ENCODE data around the gene MYO15A.

MYO15A gene

GRCh38 chr17:18089613-18090012 is 18.9 kb upstream of the MYO15A start:
- H3K9ac ChIP-seq (ENCODE audit: insufficient read length, low read depth) = no peak overlapping the region
- H3K4me1 ChIP-seq (ENCODE audit: insufficient read depth, insufficient read length) = peaks cover 3% of the 10 kb centered on the region
- no peaks in the 10 kb centered on the region for H3K27me3 ChIP-seq (ENCODE audit: insufficient read depth, insufficient read length)
- TF ChIP-seq SUZ12 (IDR thresholded peaks at IDR 0.05; ENCODE audit: extremely low read depth, insufficient read depth, insufficient read length) (no peak), YY1 (IDR thresholded peaks at IDR 0.05; ENCODE audit: insufficient read depth, insufficient read length) (no peak), ZNF274 (IDR thresholded peaks at IDR 0.05; ENCODE audit: low read depth, low read length) (no peak)
- no peak for DNase-seq (ENCODE audit: low read depth, low spot score)
- H3K4me3 ChIP-seq (ENCODE audit: insufficient read length, low read depth) = no peak overlapping the region
- peaks cover 31% of the 10 kb centered on the region for H3K36me3 ChIP-seq (ENCODE audit: insufficient read depth, insufficient read length, low read length)
- no peaks in the 10 kb centered on the region for H3K9me3 ChIP-seq (ENCODE audit: insufficient read depth, low read length)

GRCh38 chr17:18093616-18094408 is 14.7 kb upstream of the MYO15A start:
- Histone ChIP-seq H3K27me3 (ENCODE audit: insufficient read depth, insufficient read length) (no peaks in the 10 kb centered on the region), H3K36me3 (ENCODE audit: insufficient read depth, insufficient read length, low read length) (peaks cover 67% of the 10 kb centered on the region), H3K4me3 (ENCODE audit: insufficient read length, low read depth) (no peak overlapping the region), H3K9ac (ENCODE audit: insufficient read length, low read depth) (no peak overlapping the region), H3K9me3 (ENCODE audit: insufficient read depth, low read length) (no peaks in the 10 kb centered on the region), H3K4me1 (ENCODE audit: insufficient read depth, insufficient read length) (no peaks in the 10 kb centered on the region)
- no peak for TF ChIP-seq ZNF274 (IDR thresholded peaks at IDR 0.05; ENCODE audit: low read depth, low read length)
- TF ChIP-seq SUZ12 (IDR thresholded peaks at IDR 0.05; ENCODE audit: extremely low read depth, insufficient read depth, insufficient read length) = no peak
- TF ChIP-seq YY1 (IDR thresholded peaks at IDR 0.05; ENCODE audit: insufficient read depth, insufficient read length) = no peak
- no peak for DNase-seq (ENCODE audit: low read depth, low spot score)

DNA sequence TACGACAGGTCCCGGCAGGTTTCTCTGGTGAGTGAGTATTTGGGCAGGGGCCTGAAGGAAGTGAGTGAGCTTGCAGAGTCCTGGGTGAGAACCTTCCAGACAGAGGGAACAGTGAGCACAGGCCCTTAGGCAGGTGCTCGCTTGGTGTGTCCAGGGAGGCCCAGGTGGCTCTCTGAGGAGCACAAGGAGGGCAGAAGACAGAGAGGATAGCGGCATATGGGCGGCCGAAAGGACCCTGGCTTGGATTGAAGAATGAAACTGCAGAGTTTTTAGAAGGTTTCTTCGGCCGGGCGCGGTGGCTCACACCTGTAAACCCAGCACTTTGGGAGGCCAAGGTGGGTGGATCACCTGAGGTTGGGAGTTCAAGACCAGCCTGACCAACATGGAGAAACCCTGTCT is 14.1 kb upstream of the MYO15A start:
- Histone ChIP-seq H3K9ac (ENCODE audit: insufficient read length, low read depth) (no peak overlapping the region), H3K4me1 (ENCODE audit: insufficient read depth, insufficient read length) (no peaks in the 10 kb centered on the region), H3K27me3 (ENCODE audit: insufficient read depth, insufficient read length) (no peaks in the 10 kb centered on the region), H3K4me3 (ENCODE audit: insufficient read length, low read depth) (no peak overlapping the region), H3K36me3 (ENCODE audit: insufficient read depth, insufficient read length, low read length) (peaks cover 72% of the 10 kb centered on the region), H3K9me3 (ENCODE audit: insufficient read depth, low read length) (no peaks in the 10 kb centered on the region)
- TF ChIP-seq SUZ12 (IDR thresholded peaks at IDR 0.05; ENCODE audit: extremely low read depth, insufficient read depth, insufficient read length) (no peak), ZNF274 (IDR thresholded peaks at IDR 0.05; ENCODE audit: low read depth, low read length) (no peak), YY1 (IDR thresholded peaks at IDR 0.05; ENCODE audit: insufficient read depth, insufficient read length) (no peak)
- DNase-seq (ENCODE audit: low read depth, low spot score) = no peak

- peaks cover 86% of the 10 kb centered on the region for H3K36me3 ChIP-seq (ENCODE audit: insufficient read depth, insufficient read length, low read length)
- no peak for TF ChIP-seq ZNF274 (IDR thresholded peaks at IDR 0.05; ENCODE audit: low read depth, low read length)
- TF ChIP-seq SUZ12 (IDR thresholded peaks at IDR 0.05; ENCODE audit: extremely low read depth, insufficient read depth, insufficient read length) = no peak
- TF ChIP-seq YY1 (IDR thresholded peaks at IDR 0.05; ENCODE audit: insufficient read depth, insufficient read length) = no peak
- H3K4me3 ChIP-seq (ENCODE audit: insufficient read length, low read depth) = no peak overlapping the region
- DNase-seq (ENCODE audit: low read depth, low spot score) = no peak
- no peaks in the 10 kb centered on the region for H3K27me3 ChIP-seq (ENCODE audit: insufficient read depth, insufficient read length)
- no peaks in the 10 kb centered on the region for H3K4me1 ChIP-seq (ENCODE audit: insufficient read depth, insufficient read length)
- H3K9ac ChIP-seq (ENCODE audit: insufficient read length, low read depth) = no peak overlapping the region
- no peaks in the 10 kb centered on the region for H3K9me3 ChIP-seq (ENCODE audit: insufficient read depth, low read length)
Observed at GRCh38 chr17:18099516-18099915, 9.0 kb upstream of the MYO15A start.

DNA sequence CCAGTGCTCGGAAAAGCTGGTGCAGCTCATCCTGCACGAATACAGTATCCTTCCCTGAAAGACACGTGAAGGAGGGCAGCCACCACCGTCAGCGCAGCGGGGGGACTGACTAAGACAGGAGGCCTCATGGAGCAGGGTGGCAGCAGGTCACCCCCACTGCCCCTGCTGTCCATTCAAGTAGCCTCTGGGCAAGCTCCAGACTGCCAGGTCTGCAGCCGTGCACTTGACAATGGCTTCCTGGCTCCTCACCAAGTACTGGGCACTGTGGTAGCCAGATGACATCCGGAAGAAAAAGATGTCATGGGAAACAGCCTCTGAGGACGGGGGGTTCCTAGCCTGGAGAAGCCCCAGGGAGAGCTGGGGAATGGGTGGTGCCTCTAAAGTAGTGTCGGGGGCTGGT is 7.9 kb upstream of the MYO15A start:
- TF ChIP-seq SUZ12 (IDR thresholded peaks at IDR 0.05; ENCODE audit: extremely low read depth, insufficient read depth, insufficient read length) (no peak), ZNF274 (IDR thresholded peaks at IDR 0.05; ENCODE audit: low read depth, low read length) (no peak), YY1 (IDR thresholded peaks at IDR 0.05; ENCODE audit: insufficient read depth, insufficient read length) (no peak)
- Histone ChIP-seq H3K9me3 (ENCODE audit: insufficient read depth, low read length) (no peaks in the 10 kb centered on the region), H3K27me3 (ENCODE audit: insufficient read depth, insufficient read length) (no peaks in the 10 kb centered on the region), H3K4me3 (ENCODE audit: insufficient read length, low read depth) (no peak overlapping the region), H3K36me3 (ENCODE audit: insufficient read depth, insufficient read length, low read length) (peaks cover 90% of the 10 kb centered on the region), H3K4me1 (ENCODE audit: insufficient read depth, insufficient read length) (no peaks in the 10 kb centered on the region), H3K9ac (ENCODE audit: insufficient read length, low read depth) (no peak overlapping the region)
- no peak for DNase-seq (ENCODE audit: low read depth, low spot score)

DNA sequence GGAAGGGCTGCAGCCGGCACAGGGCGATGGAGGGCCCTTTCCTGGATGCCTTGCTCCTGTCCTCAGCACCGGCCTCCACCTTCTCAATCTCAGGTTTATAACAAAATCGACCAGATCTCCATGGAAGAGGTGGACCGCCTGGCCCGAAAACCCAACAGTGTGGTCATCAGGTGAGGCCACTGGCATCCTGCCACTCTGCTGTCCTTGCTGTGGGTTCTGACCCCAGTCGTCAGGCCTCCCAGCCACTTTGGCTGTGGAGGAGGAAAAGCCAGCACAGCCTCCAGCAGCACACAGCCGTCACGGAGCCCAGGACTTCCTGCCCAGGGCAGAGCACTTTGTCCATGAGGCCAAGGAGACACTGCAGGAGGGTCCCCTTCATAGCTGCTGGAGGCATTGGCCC is 6.7 kb upstream of the MYO15A start:
- no peak for TF ChIP-seq ZNF274 (IDR thresholded peaks at IDR 0.05; ENCODE audit: low read depth, low read length)
- no peak for TF ChIP-seq YY1 (IDR thresholded peaks at IDR 0.05; ENCODE audit: insufficient read depth, insufficient read length)
- no peak for TF ChIP-seq SUZ12 (IDR thresholded peaks at IDR 0.05; ENCODE audit: extremely low read depth, insufficient read depth, insufficient read length)
- H3K36me3 ChIP-seq (ENCODE audit: insufficient read depth, insufficient read length, low read length) = peaks cover 90% of the 10 kb centered on the region
- no peak overlapping the region for H3K9ac ChIP-seq (ENCODE audit: insufficient read length, low read depth)

GRCh38 chr17:18102640-18103039 is 5.9 kb upstream of the MYO15A start:
- no peak for TF ChIP-seq SUZ12 (IDR thresholded peaks at IDR 0.05; ENCODE audit: extremely low read depth, insufficient read depth, insufficient read length)
- no peak for TF ChIP-seq ZNF274 (IDR thresholded peaks at IDR 0.05; ENCODE audit: low read depth, low read length)
- TF ChIP-seq YY1 (IDR thresholded peaks at IDR 0.05; ENCODE audit: insufficient read depth, insufficient read length) = no peak
- no peaks in the 10 kb centered on the region for H3K4me1 ChIP-seq (ENCODE audit: insufficient read depth, insufficient read length)
- no peak for DNase-seq (ENCODE audit: low read depth, low spot score)
- H3K4me3 ChIP-seq (ENCODE audit: insufficient read length, low read depth) = no peak overlapping the region
- peaks cover 89% of the 10 kb centered on the region for H3K36me3 ChIP-seq (ENCODE audit: insufficient read depth, insufficient read length, low read length)
- no peaks in the 10 kb centered on the region for H3K9me3 ChIP-seq (ENCODE audit: insufficient read depth, low read length)
- H3K27me3 ChIP-seq (ENCODE audit: insufficient read depth, insufficient read length) = no peaks in the 10 kb centered on the region
- no peak overlapping the region for H3K9ac ChIP-seq (ENCODE audit: insufficient read length, low read depth)

More for the DNA sequence above, 6.7 kb upstream of the MYO15A start:
- no peak overlapping the region for H3K4me3 ChIP-seq (ENCODE audit: insufficient read length, low read depth)
- no peaks in the 10 kb centered on the region for H3K4me1 ChIP-seq (ENCODE audit: insufficient read depth, insufficient read length)
- H3K27me3 ChIP-seq (ENCODE audit: insufficient read depth, insufficient read length) = no peaks in the 10 kb centered on the region
- DNase-seq (ENCODE audit: low read depth, low spot score) = no peak
- H3K9me3 ChIP-seq (ENCODE audit: insufficient read depth, low read length) = no peaks in the 10 kb centered on the region
